NB4 (cell line): ENCODE measurements around the gene CTRB1.

Experiments
- POLR2A ChIP-seq: IDR thresholded peaks from 2 replicates; pipeline ENCODE4 v1.6.1; 2011; ENCODE audit warnings: mild to moderate bottlenecking; ENCODE audit not compliant: insufficient read length; ENCODE audit errors: extremely low read depth
- TF ChIP-seq, protein P1 (sequence below): IDR thresholded peaks from one replicate; pipeline ENCODE4 v1.5.1; 2012; ENCODE audit warnings: low read depth, low read length
- TF ChIP-seq, protein P2 (sequence below): IDR thresholded peaks from 2 replicates; pipeline ENCODE4 v1.6.1; 2011; ENCODE audit warnings: low read depth, low read length

DNA sequence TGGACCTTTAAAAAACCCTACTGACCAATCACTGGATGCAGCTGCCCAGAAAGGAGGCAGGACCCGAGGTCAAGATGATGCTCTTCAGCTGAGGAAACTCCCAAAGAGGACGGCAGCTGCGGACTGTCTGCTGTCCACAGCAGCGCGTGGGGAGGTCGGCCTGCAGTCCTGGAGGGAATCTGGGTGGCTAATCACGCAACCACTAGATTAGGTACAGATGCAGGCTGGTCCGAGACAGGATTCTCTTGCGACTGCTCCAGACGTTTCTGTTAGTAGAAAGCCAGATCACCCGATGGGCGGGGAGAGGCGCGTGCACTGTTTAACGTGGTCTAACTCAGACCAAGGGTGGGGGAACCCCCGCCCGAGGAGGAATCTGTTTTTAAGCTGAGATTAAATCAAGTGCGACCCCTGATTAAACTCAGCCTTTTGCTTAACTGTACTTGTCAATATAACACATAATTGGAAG is 20.6 kb upstream of the CTRB1 start:
- TF ChIP-seq, protein P1, sequence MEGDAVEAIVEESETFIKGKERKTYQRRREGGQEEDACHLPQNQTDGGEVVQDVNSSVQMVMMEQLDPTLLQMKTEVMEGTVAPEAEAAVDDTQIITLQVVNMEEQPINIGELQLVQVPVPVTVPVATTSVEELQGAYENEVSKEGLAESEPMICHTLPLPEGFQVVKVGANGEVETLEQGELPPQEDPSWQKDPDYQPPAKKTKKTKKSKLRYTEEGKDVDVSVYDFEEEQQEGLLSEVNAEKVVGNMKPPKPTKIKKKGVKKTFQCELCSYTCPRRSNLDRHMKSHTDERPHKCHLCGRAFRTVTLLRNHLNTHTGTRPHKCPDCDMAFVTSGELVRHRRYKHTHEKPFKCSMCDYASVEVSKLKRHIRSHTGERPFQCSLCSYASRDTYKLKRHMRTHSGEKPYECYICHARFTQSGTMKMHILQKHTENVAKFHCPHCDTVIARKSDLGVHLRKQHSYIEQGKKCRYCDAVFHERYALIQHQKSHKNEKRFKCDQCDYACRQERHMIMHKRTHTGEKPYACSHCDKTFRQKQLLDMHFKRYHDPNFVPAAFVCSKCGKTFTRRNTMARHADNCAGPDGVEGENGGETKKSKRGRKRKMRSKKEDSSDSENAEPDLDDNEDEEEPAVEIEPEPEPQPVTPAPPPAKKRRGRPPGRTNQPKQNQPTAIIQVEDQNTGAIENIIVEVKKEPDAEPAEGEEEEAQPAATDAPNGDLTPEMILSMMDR, result no peak
- TF ChIP-seq, protein P2, sequence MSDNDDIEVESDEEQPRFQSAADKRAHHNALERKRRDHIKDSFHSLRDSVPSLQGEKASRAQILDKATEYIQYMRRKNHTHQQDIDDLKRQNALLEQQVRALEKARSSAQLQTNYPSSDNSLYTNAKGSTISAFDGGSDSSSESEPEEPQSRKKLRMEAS, result no peak
- no peak for TF ChIP-seq POLR2A
